K562 (cell line): ENCODE data around the gene KRT25. TPM values are rescaled to one million over a fixed set of nuclear protein-coding genes. Genes with fewer than 3 reads are reported as not detected.

Experiments
- ATAC-seq: fragments of 200-7000 bp; cut with Tn5 transposase; 3 replicates; pipeline ENCODE4 v1.9.1; 2020; ENCODE audit warnings: moderate library complexity
- BruUV-seq: library from RNA; stranded (reverse); fragments of 400-500 nt; replicated peaks from 2 replicates; lab custom pipeline; 2021; lab: Mats Ljungman, UMichigan
- CTCF ChIA-PET: fragments of 300-600 bp; formaldehyde crosslinking; extraction: SDS; loops from one replicate; lab custom pipeline; 2021; ENCODE audit warnings: low intra/inter-chr PET ratio; lab: Yijun Ruan, JAX
- POLR2A ChIA-PET: fragments of 300-600, 350-650 bp; sonication (Branson Sonifier 250); formaldehyde crosslinking; extraction: SDS; loops from one replicate; lab custom pipeline; 2021; ENCODE audit warnings: antibody characterized with exemption, inconsistent platforms; lab: Yijun Ruan, JAX
- DNase-seq, 4 experiments: peaks; one replicate each; pipeline versions ENCODE4 v3.0.0 to v3.0.0-alpha.2; 2011 to 2018; ENCODE audit warnings: low spot score in 3 of 4, mixed read lengths in 3 of 4; ENCODE audit errors: extremely low read depth in 1 of 4
- FAIRE-seq: peaks from 2 replicates; lab custom pipeline; 2011; peaks lifted over from hg19 to GRCh38; lab: Jason Lieb, UNC
- H2AFZ ChIP-seq: 2 replicates; pipeline ENCODE4 v1.6.0; 2011; ENCODE audit warnings: low read depth, low read length, control low read depth, inconsistent platforms
- H3K27ac ChIP-seq: fragments of 200-600 bp; 3 replicates; pipeline ENCODE4 v1.8.0; 2011; ENCODE audit warnings: low read depth, mild to moderate bottlenecking, control low read depth, inconsistent platforms, low read length, moderate library complexity, mixed read lengths; ENCODE audit errors: extremely low read depth
- H3K27me3 ChIP-seq, 2 experiments: fragments of 300-600 bp in 1 of 2; 2 replicates in 1 of 2; 3 replicates in 1 of 2; pipeline versions ENCODE4 v1.6.0 to v1.8.0; 2011; ENCODE audit warnings: inconsistent platforms in 2 of 2, low read length in 2 of 2, mild to moderate bottlenecking in 1 of 2, mixed read lengths in 1 of 2, moderate library complexity in 1 of 2; ENCODE audit not compliant: control insufficient read depth in 2 of 2, insufficient read depth in 2 of 2
- H3K36me3 ChIP-seq: fragments of 300-600 bp; 3 replicates; pipeline ENCODE4 v1.8.0; 2011; ENCODE audit warnings: mild to moderate bottlenecking, low read length, inconsistent platforms; ENCODE audit not compliant: control insufficient read depth, insufficient read depth
- H3K4me1 ChIP-seq, 2 experiments: fragments of 200-600 bp in 1 of 2; replicated peaks in 1 of 2; 2 replicates in 1 of 2; 3 replicates in 1 of 2; pipeline versions ENCODE4 v1.5.1 to v1.8.0; 2011; ENCODE audit warnings: inconsistent platforms in 2 of 2, low read length in 2 of 2, mild to moderate bottlenecking in 1 of 2, mixed read lengths in 1 of 2, moderate library complexity in 1 of 2; ENCODE audit not compliant: control insufficient read depth in 2 of 2, insufficient read depth in 2 of 2
- H3K4me2 ChIP-seq: 2 replicates; pipeline ENCODE4 v1.6.1; 2011; ENCODE audit warnings: low read length, control low read depth, inconsistent platforms, mixed read lengths; ENCODE audit not compliant: insufficient read depth
- H3K4me3 ChIP-seq: fragments of 200-600 bp; sonication (generic), shearing (Covaris generic); 2 replicates; pipeline ENCODE4 v1.5.1; 2016; ENCODE audit warnings: control low read depth, inconsistent platforms
- H3K79me2 ChIP-seq: fragments of 200-600 bp; 3 replicates; pipeline ENCODE4 v1.8.0; 2011; ENCODE audit warnings: low read length, inconsistent platforms; ENCODE audit not compliant: control insufficient read depth, insufficient read depth
- H3K9ac ChIP-seq, 2 experiments: 2 replicates each; pipeline versions ENCODE4 v1.6.0 to v1.6.1; 2011; ENCODE audit warnings: low read depth in 2 of 2, low read length in 2 of 2, control low read depth in 1 of 2, inconsistent platforms in 1 of 2, mild to moderate bottlenecking in 1 of 2, mixed read lengths in 1 of 2; ENCODE audit not compliant: insufficient read depth in 1 of 2
- H3K9me1 ChIP-seq: one replicate; pipeline ENCODE4 v1.6.0; 2011; ENCODE audit warnings: inconsistent platforms, mild to moderate bottlenecking, low read length, moderate library complexity; ENCODE audit not compliant: control insufficient read depth, insufficient read depth
- H3K9me3 ChIP-seq: replicated peaks from 2 replicates; pipeline ENCODE4 v1.5.1; 2011; ENCODE audit warnings: low read depth, low read length, inconsistent platforms; ENCODE audit not compliant: control insufficient read depth, insufficient read depth
- H4K20me1 ChIP-seq: replicated peaks from 2 replicates; pipeline ENCODE4 v1.6.1; 2011; ENCODE audit warnings: low read length, inconsistent platforms, mixed read lengths; ENCODE audit not compliant: control insufficient read depth, insufficient read depth
- ARNT ChIP-seq, 2 experiments: fragments of 450-650 bp; IDR thresholded peaks; 2 replicates each; pipeline ENCODE4 v1.6.1; 2016; ENCODE audit warnings: mild to moderate bottlenecking in 1 of 2
- BCOR ChIP-seq: fragments of 450-650 bp; IDR thresholded peaks from 2 replicates; pipeline ENCODE4 v1.6.1; 2016
- CCNT2 ChIP-seq: IDR thresholded peaks from 2 replicates; pipeline ENCODE4 v1.6.1; 2011; ENCODE audit warnings: borderline replicate concordance, low read depth, mild to moderate bottlenecking, moderate library complexity, mixed read lengths, low read length; ENCODE audit not compliant: insufficient read length; ENCODE audit errors: extremely low read depth
- HDGF ChIP-seq: fragments of 450-650 bp; IDR thresholded peaks from 2 replicates; pipeline ENCODE4 v1.6.1; 2016
- HOXB6 ChIP-seq: fragments of 250-450 bp; sonication (Bioruptor Pico); IDR thresholded peaks from 2 replicates; pipeline ENCODE4 v1.5.1; 2022; ENCODE audit warnings: mild to moderate bottlenecking, borderline replicate concordance
- RFX5 ChIP-seq: IDR thresholded peaks from 2 replicates; pipeline ENCODE4 v1.6.1; 2011; ENCODE audit warnings: low read depth, mild to moderate bottlenecking, improper control_type of control experiment, low read length
- SIX5 ChIP-seq, 2 experiments: IDR thresholded peaks; 2 replicates each; pipeline ENCODE4 v1.6.1; 2011; ENCODE audit warnings: low read length in 2 of 2, borderline replicate concordance in 1 of 2, low read depth in 1 of 2, mild to moderate bottlenecking in 1 of 2, moderate library complexity in 1 of 2; ENCODE audit not compliant: insufficient read depth in 1 of 2
- TFE3 ChIP-seq: fragments of 450-650 bp; formaldehyde crosslinking; IDR thresholded peaks from 2 replicates; pipeline ENCODE4 v1.4.0; 2020; ENCODE audit warnings: mild to moderate bottlenecking, mixed read lengths
- ZFP91 ChIP-seq: sonication (generic); formaldehyde crosslinking; IDR thresholded peaks from 2 replicates; pipeline ENCODE4 v1.8.0; 2022; ENCODE audit warnings: mild to moderate bottlenecking, missing genetic modification reagents
- ZNF263 ChIP-seq: sonication (generic); formaldehyde crosslinking; IDR thresholded peaks from 2 replicates; pipeline ENCODE4 v1.8.0; 2022; ENCODE audit warnings: mild to moderate bottlenecking, missing genetic modification reagents, borderline replicate concordance
- ZNF398 ChIP-seq: fragments of 250-450 bp; sonication (Bioruptor Pico); IDR thresholded peaks from 2 replicates; pipeline ENCODE4 v1.8.0; 2021; ENCODE audit warnings: moderate library complexity, mild to moderate bottlenecking, inconsistent platforms
- WGBS: fragments of 100-300 bp; shearing (Covaris generic); methylation state at CpG from one replicate; pipeline ENCODE4 v1.1.6; 2016; ENCODE audit warnings: low coverage, mixed read lengths; ENCODE audit not compliant: insufficient coverage; ENCODE audit errors: missing lambda C conversion rate; 5-methylcytosine and 5-hydroxymethylcytosine counted together
- in situ Hi-C: fragments of 300-500 bp; cut with MboI; formaldehyde crosslinking; loops from 4 replicates; pipeline ENCODE4 v1.15.0; 2018; ENCODE audit warnings: inconsistent platforms, mixed read lengths
- intact Hi-C: fragments of 100-400 bp; cut with micrococcal nuclease; formaldehyde crosslinking; loops from 2 replicates; pipeline ENCODE4 v1.14.2; 2022
- polyA plus RNA-seq, 8 experiments: library from polyadenylated mRNA; depleted of rRNA in 4 of 8; stranded (reverse) in 5 of 8; unstranded in 3 of 8; fragments of >200 nt; fragmentation: Nextera tagmentation in 2 of 8; fragmentation: Illumina TruSeq in 1 of 8; extraction: Ambion mirVana in 2 of 8; extraction: Trizol in 1 of 8; gene quantifications; 2 replicates each; pipeline versions ENCODE4 v1.2.1 to v1.2.3, GENCODE V29; 2011 to 2014; ENCODE audit warnings: inconsistent platforms in 1 of 8, missing spikeins in 1 of 8
- total RNA-seq, 7 experiments: library from RNA; depleted of rRNA in 6 of 7; stranded (reverse); fragments of >200 nt in 6 of 7; fragmentation: Illumina TruSeq in 2 of 7; extraction: Trizol in 2 of 7; gene quantifications; 2 replicates each; pipeline versions ENCODE4 v1.2.1 to v1.2.3, GENCODE V29; 2011 to 2021; ENCODE audit warnings: low replicate concordance in 1 of 7

KRT25 gene
- total and polyA plus RNA-seq, 9 of the 15 experiments (the other 6 are each of a cell fraction or from before 2014, with no cell fraction given), result not detected

GRCh38 chr17:40699371-40699770, 55.8 kb downstream of the KRT25 start:
- Histone ChIP-seq H3K27me3 (peaks cover 36 to 40% of the 10 kb centered on the region in 2 experiments), H2AFZ (no peak overlapping the region), H3K9me3 (no peaks in the 10 kb centered on the region), H3K79me2 (no peaks in the 10 kb centered on the region), H3K27ac (no peak overlapping the region), H3K36me3 (no peaks in the 10 kb centered on the region), H3K4me3 (no peak overlapping the region), H3K4me2 (no peak overlapping the region), H4K20me1 (no peaks in the 10 kb centered on the region), H3K9me1 (no peaks in the 10 kb centered on the region), H3K9ac (no peak overlapping the region), H3K4me1 (no peaks in the 10 kb centered on the region)
- BruUV-seq, result no TSS peak
- no peak for TF ChIP-seq BCOR
- no peak for TF ChIP-seq SIX5 (IDR thresholded peaks at IDR 0.05; ENCODE audit: borderline replicate concordance in 1 of 2, insufficient read depth in 1 of 2, low read depth in 1 of 2, low read length in 2 of 2)
- no peak for TF ChIP-seq RFX5
- TF ChIP-seq HOXB6 (CRISPR knock-in tag), result no peak
- TF ChIP-seq ZFP91 (CRISPR knock-in tag), result no peak
- TF ChIP-seq ZNF398 (CRISPR knock-in tag), result no peak
- no peak for TF ChIP-seq HDGF
- TF ChIP-seq ARNT (IDR thresholded peaks at IDR 0.05), result no peak
- no peak for TF ChIP-seq ZNF263 (CRISPR knock-in tag)
- no peak for TF ChIP-seq TFE3
- no peak for TF ChIP-seq CCNT2
- no peak for ATAC-seq
- FAIRE-seq, result no peak
- 2% methylated on average over 9 of the region's 9 CpGs for WGBS
- ChIA-PET POLR2A (interaction anchor here (1.1 kb wide), 1 partner anchor 20 kb away, joined by 3 read pairs; no protein-coding TSS in a partner anchor), CTCF (no interaction called here)
- in situ Hi-C loops, result no loop called here
- DNase-seq, result no peak
- intact Hi-C loops, result no loop called here
